ENCODE results near the gene MAPKAP1. TPM values are rescaled to one million over a fixed set of nuclear protein-coding genes. Genes with fewer than 3 reads are reported as not detected.

The MAPKAP1 gene
- total and polyA plus RNA-seq, 2 of the 13 experiments (the other 11 are each of a cell fraction or from before 2014, with no cell fraction given): 45.0 to 64.3 TPM

DNA sequence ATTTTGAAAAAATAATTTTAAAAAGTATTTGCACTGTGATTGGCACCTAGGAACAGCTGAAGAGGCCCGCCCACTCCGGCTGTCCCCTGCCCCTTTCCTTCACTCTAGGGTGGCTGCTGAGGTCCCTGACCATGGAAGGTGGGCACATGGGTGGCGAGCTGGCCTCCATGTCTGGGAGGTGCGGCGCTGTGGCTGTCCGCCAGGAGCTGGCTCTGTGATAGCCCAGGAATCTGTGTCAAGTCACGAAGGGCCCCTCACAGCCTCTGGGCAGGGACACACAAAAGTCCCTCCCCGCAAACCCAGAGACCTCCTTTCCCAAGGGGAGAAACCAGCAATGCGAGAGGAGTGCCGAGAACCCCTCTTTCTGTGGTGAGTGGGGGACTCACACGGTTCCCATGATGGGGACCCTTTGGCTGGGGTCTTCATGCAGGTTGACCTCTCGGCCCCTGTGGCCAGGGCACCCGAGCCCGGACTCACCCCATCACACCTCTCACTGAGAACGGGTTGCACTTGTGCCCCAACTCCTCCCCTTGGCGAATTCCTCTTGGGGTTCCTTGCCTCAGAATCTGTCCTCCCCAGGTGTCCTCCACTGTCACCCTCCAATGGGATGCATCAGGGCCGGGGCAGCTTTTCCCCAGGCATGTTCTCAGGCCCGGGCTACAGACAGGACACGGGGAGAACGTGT is 277.4 kb downstream of the MAPKAP1 start:
- intact Hi-C loops (cut with micrococcal nuclease; ENCODE audit: unreplicated experiment): loop anchor here (5.0 kb wide), 2 partner anchors 128 to 203 kb away; no protein-coding TSS in a partner anchor
- POLR2A ChIA-PET: no interaction called here
- no peaks in the 10 kb centered on the region for H3K79me2 ChIP-seq (ENCODE audit: insufficient read depth, low read length)
- H3K4me3 ChIP-seq (replicated peaks in 1 of 3; ENCODE audit: insufficient read depth in 1 of 3, low read depth in 2 of 3, low read length in 3 of 3): peak overlapping the region in 1 of 3 experiments; percentile 22; a peak in 1 of 6 replicates
- no peak overlapping the region for H3K27ac ChIP-seq (ENCODE audit: extremely low read length, insufficient read depth, low read length)
- no peak overlapping the region for H3K9ac ChIP-seq (ENCODE audit: insufficient read depth, low read depth, low read length)
- DNase-seq (ENCODE audit: low spot score): no peak
- CTCF ChIA-PET (ENCODE audit: low intra/inter-chr PET ratio, low total read pairs): no interaction called here
- in situ Hi-C loops (cut with HindIII; ENCODE audit: extremely low pct_ligation_motif_present, low pct_unique_long_range_greater_than_20kb): no loop called here
- H3K36me3 ChIP-seq (replicated peaks in 1 of 2; ENCODE audit: control insufficient read depth in 1 of 2, insufficient read depth in 2 of 2, low read length in 2 of 2): no peaks in the 10 kb centered on the region
- TF ChIP-seq HMGXB4 (CRISPR knock-in tag; IDR thresholded peaks at IDR 0.05; ENCODE audit: borderline replicate concordance in 1 of 2, low read depth in 1 of 2) (no peak), ZNF275 (CRISPR knock-in tag; IDR thresholded peaks at IDR 0.05; ENCODE audit: borderline replicate concordance) (no peak), ZNF274 (CRISPR knock-in tag; IDR thresholded peaks at IDR 0.05) (no peak), ZMAT3 (CRISPR knock-in tag; conservative IDR thresholded peaks at IDR 0.05) (no peak)
- TF ChIP-seq, protein P1, sequence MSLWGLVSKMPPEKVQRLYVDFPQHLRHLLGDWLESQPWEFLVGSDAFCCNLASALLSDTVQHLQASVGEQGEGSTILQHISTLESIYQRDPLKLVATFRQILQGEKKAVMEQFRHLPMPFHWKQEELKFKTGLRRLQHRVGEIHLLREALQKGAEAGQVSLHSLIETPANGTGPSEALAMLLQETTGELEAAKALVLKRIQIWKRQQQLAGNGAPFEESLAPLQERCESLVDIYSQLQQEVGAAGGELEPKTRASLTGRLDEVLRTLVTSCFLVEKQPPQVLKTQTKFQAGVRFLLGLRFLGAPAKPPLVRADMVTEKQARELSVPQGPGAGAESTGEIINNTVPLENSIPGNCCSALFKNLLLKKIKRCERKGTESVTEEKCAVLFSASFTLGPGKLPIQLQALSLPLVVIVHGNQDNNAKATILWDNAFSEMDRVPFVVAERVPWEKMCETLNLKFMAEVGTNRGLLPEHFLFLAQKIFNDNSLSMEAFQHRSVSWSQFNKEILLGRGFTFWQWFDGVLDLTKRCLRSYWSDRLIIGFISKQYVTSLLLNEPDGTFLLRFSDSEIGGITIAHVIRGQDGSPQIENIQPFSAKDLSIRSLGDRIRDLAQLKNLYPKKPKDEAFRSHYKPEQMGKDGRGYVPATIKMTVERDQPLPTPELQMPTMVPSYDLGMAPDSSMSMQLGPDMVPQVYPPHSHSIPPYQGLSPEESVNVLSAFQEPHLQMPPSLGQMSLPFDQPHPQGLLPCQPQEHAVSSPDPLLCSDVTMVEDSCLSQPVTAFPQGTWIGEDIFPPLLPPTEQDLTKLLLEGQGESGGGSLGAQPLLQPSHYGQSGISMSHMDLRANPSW (CRISPR knock-in tag; IDR thresholded peaks at IDR 0.05; ENCODE audit: borderline replicate concordance): no peak
- no TSS peak for BruUV-seq (replicated peaks)
- FAIRE-seq: no peak
- H3K4me1 ChIP-seq (ENCODE audit: insufficient read depth, low read length): peaks cover 47% of the 10 kb centered on the region
- no peak overlapping the region for H2AFZ ChIP-seq (ENCODE audit: low read length)
- peak overlapping the region; percentile 31 for H3K4me2 ChIP-seq (ENCODE audit: low read depth, low read length)
- H3K27me3 ChIP-seq (ENCODE audit: control insufficient read depth in 1 of 2, insufficient read depth in 2 of 2, low read length in 2 of 2): peaks cover 0 to 8% of the 10 kb centered on the region in 2 experiments; a peak in 1 of 5 replicates
- WGBS (ENCODE audit: low lambda C conversion rate): 57% methylated on average over 8 of the region's 20 CpGs
- H3K9me3 ChIP-seq (ENCODE audit: low read length): no peaks in the 10 kb centered on the region
- ATAC-seq: no peak
- H4K20me1 ChIP-seq (ENCODE audit: insufficient read depth, low read length): no peaks in the 10 kb centered on the region

Measured in HepG2 (cell line).